Measurements from ENCODE around the gene SLC6A20. TPM values are rescaled to one million over a fixed set of nuclear protein-coding genes. Genes with fewer than 3 reads are reported as not detected.

SLC6A20 gene
- total RNA-seq, 1 donor from 2014 or later: not detected

DNA sequence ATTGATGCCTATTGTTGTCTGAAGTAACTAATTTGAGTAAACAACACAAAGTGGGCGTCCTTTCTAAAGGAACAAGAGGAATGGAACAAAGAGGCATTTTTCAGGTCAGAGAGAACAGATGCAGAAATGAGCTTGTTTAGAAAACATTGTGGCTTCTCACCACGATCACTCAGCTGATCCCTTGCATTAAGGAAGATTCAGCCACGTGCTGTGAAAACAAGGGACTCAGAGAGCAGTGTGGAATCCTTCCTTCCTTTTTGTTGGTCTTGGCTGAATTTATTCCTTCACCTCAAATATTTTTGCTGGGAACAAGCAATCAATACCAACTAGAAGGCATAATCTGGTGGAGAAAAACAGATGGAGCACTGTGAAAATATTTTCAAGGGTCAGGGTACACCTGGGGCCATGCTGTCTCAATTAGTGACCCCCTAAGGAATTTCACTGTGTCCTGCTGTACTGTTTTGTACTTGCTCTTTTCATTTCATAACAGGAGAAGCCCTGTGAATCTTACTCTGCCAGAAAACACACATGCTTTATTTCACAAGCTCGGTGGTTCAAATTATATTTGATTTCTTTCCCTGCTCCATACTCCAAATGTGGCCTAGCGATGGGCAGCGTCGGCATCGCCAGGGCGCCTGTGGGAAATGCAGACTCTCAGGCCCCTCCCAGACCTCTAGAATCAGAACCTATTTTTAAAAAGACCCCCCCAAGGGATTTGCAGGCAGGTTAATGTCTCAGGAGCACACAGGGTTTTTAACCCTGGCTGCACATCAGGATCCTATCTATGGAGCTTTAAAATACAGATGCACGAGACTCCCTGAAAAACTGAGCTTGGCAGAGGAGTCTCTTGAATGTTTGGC, 11.6 kb upstream of the SLC6A20 start:
- no peaks in the 10 kb centered on the region for H3K27me3 Mint-ChIP-seq (ENCODE audit: low read depth)
- H3K36me3 Mint-ChIP-seq: peaks cover 6% of the 10 kb centered on the region
- H3K9me3 Mint-ChIP-seq: peaks cover 13% of the 10 kb centered on the region
- TF ChIP-seq, protein P1, sequence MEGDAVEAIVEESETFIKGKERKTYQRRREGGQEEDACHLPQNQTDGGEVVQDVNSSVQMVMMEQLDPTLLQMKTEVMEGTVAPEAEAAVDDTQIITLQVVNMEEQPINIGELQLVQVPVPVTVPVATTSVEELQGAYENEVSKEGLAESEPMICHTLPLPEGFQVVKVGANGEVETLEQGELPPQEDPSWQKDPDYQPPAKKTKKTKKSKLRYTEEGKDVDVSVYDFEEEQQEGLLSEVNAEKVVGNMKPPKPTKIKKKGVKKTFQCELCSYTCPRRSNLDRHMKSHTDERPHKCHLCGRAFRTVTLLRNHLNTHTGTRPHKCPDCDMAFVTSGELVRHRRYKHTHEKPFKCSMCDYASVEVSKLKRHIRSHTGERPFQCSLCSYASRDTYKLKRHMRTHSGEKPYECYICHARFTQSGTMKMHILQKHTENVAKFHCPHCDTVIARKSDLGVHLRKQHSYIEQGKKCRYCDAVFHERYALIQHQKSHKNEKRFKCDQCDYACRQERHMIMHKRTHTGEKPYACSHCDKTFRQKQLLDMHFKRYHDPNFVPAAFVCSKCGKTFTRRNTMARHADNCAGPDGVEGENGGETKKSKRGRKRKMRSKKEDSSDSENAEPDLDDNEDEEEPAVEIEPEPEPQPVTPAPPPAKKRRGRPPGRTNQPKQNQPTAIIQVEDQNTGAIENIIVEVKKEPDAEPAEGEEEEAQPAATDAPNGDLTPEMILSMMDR (IDR thresholded peaks at IDR 0.05; ENCODE audit: unreplicated experiment): no peak
- peak overlapping the region; percentile 45 for H3K27ac Mint-ChIP-seq
- DNase-seq (ENCODE audit: low spot score in 2 of 2, unreplicated experiment in 2 of 2): no peak
- H3K4me3 Mint-ChIP-seq: no peak overlapping the region
- peaks cover 6% of the 10 kb centered on the region for H3K4me1 Mint-ChIP-seq

DNA sequence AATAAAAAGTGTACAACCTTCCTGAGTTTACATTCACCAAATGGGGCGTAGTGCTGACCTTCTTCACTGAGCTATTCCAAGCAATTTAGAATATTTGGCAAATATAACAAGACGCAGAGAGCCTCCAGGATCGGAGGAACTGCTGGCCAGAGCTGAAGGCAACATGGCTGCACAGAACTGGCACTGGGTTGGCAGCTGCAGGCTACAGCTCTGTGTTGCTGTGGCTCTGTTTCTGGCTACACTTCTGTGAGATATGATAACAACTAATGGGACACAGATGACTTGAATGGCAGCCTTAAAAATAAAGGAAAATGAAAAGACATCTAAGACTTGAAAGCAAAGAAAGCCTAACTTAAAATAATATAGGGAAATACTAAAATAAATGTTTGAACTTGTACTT, 10.8 kb upstream of the SLC6A20 start:
- peaks cover 6% of the 10 kb centered on the region for H3K36me3 Mint-ChIP-seq
- H3K4me1 Mint-ChIP-seq: peaks cover 6% of the 10 kb centered on the region
- no peak overlapping the region for H3K27ac Mint-ChIP-seq
- no peak overlapping the region for H3K4me3 Mint-ChIP-seq
- peaks cover under 1% of the 10 kb centered on the region for H3K27me3 Mint-ChIP-seq (ENCODE audit: low read depth)
- TF ChIP-seq, protein P1 (IDR thresholded peaks at IDR 0.05; ENCODE audit: unreplicated experiment): no peak
- DNase-seq (ENCODE audit: low spot score in 2 of 2, unreplicated experiment in 2 of 2): no peak
- H3K9me3 Mint-ChIP-seq: peaks cover 13% of the 10 kb centered on the region

DNA sequence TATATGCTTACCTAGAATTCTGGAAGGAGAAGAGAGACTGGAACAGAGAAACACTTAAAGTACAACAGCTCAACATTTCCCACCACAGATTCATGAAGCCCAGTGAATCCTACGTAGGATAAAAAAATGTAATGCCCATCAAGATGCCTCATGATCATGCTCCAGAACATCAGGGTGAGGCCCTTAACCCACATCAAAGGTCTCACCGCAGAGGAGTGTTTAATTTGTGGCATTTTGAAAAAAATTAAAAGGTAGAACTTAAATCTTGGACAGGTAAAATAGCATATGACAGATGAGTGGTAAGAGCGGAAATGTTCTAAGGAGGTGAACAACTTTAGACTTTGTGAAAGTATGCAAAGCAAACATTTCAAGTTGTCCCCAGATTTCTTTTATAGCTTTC, 9.7 kb upstream of the SLC6A20 start:
- H3K27me3 Mint-ChIP-seq (ENCODE audit: low read depth): peaks cover 2% of the 10 kb centered on the region
- peaks cover 6% of the 10 kb centered on the region for H3K4me1 Mint-ChIP-seq
- peaks cover 6% of the 10 kb centered on the region for H3K36me3 Mint-ChIP-seq
- H3K4me3 Mint-ChIP-seq: no peak overlapping the region
- TF ChIP-seq, protein P1 (IDR thresholded peaks at IDR 0.05; ENCODE audit: unreplicated experiment): no peak
- peaks cover 13% of the 10 kb centered on the region for H3K9me3 Mint-ChIP-seq
- no peak overlapping the region for H3K27ac Mint-ChIP-seq
- no peak for DNase-seq (ENCODE audit: low spot score in 2 of 2, unreplicated experiment in 2 of 2)

- peaks cover 21% of the 10 kb centered on the region for H3K27me3 Mint-ChIP-seq (ENCODE audit: low read depth)
- DNase-seq (ENCODE audit: low spot score in 2 of 2, unreplicated experiment in 2 of 2): no peak
- TF ChIP-seq, protein P1 (IDR thresholded peaks at IDR 0.05; ENCODE audit: unreplicated experiment): no peak
- H3K4me1 Mint-ChIP-seq: peaks cover 3% of the 10 kb centered on the region
- H3K36me3 Mint-ChIP-seq: peaks cover 6% of the 10 kb centered on the region
- H3K4me3 Mint-ChIP-seq: no peak overlapping the region
- H3K9me3 Mint-ChIP-seq: peaks cover 13% of the 10 kb centered on the region
- no peak overlapping the region for H3K27ac Mint-ChIP-seq
These were observed 7.1 kb upstream of the SLC6A20 start for GRCh38 chr3:45803252-45803935.

DNA sequence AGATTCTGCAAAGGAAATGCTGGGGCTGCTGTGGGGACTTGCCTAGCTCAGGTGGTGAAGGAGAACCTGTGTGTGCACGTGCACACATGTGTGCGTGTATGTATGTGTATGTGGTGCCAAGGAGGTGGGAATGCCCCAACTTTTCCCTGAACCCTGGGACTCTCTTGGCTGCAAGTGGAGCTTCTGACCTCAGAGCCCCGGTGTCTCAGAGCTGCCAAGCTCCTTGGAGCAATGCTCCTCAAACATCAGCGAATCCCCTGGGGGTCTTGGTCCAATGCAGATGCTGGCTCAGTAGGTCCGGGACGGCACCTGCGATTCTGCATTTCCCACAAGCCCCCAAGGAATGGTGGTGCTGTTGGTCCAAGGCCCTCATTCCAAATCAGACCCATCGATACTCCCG, 5.8 kb upstream of the SLC6A20 start:
- H3K36me3 Mint-ChIP-seq: peaks cover 6% of the 10 kb centered on the region
- peaks cover 34% of the 10 kb centered on the region for H3K27me3 Mint-ChIP-seq (ENCODE audit: low read depth)
- TF ChIP-seq, protein P1 (IDR thresholded peaks at IDR 0.05; ENCODE audit: unreplicated experiment): no peak
- no peaks in the 10 kb centered on the region for H3K4me1 Mint-ChIP-seq
- no peak overlapping the region for H3K27ac Mint-ChIP-seq
- no peak overlapping the region for H3K4me3 Mint-ChIP-seq
- H3K9me3 Mint-ChIP-seq: peaks cover 13% of the 10 kb centered on the region
- DNase-seq (ENCODE audit: low spot score in 2 of 2, unreplicated experiment in 2 of 2): no peak
